ENCODE measurements around the gene MAEL.
A peak's percentile ranks its signal among the peaks of the same experiment; 100 is the strongest.

MAEL gene

DNA sequence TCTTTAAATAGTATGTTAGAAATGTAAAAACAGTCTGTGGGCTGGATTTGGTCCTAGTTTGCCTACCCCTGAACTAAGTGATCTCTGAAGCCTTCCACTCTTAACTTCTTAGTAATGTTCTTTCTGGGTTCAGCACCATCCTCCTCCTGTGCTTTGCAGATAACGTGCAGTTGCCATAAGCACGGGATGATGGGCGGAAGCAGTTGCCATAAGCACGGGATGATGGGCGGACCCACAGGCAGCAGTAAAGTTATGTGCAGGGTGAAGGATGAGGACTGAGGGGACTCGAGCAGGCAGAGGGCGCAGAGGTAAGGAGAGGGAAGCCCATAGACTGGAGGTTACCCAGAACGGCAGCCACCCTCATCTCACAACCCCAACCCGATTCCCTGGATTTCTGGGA, 75.5 kb downstream of the MAEL start:
- Histone ChIP-seq H3K4me3 (ENCODE audit: low read depth, low read length, poor library complexity, severe bottlenecking) (no peak overlapping the region), H3K27ac (ENCODE audit: low read depth, low read length, poor library complexity, severe bottlenecking) (no peak overlapping the region), H3K9ac (ENCODE audit: low read length) (no peak overlapping the region), H3F3A (ENCODE audit: insufficient read depth, low read length) (no peaks in the 10 kb centered on the region), H3K9me2 (ENCODE audit: low read depth, low read length) (no peaks in the 10 kb centered on the region), H2AFZ (ENCODE audit: low read length) (no peak overlapping the region), H3K36me3 (ENCODE audit: insufficient read depth, low read length) (no peaks in the 10 kb centered on the region), H3K4me2 (ENCODE audit: low read length) (no peak overlapping the region), H4K20me1 (ENCODE audit: insufficient read depth, low read length) (no peaks in the 10 kb centered on the region), H3K79me2 (ENCODE audit: insufficient read depth, low read length) (no peaks in the 10 kb centered on the region), H3K4me1 (ENCODE audit: insufficient read depth, low read length, severe bottlenecking) (peaks cover 5% of the 10 kb centered on the region), H3K9me3 (ENCODE audit: low read length) (no peaks in the 10 kb centered on the region), H3K27me3 (ENCODE audit: insufficient read depth, low read length) (peaks cover 5% of the 10 kb centered on the region; the same call in 1 of the 2 replicates)
- no peak for TF ChIP-seq EZH2 (IDR thresholded peaks at IDR 0.05; ENCODE audit: borderline replicate concordance, low read length)
- TF ChIP-seq, protein P1, sequence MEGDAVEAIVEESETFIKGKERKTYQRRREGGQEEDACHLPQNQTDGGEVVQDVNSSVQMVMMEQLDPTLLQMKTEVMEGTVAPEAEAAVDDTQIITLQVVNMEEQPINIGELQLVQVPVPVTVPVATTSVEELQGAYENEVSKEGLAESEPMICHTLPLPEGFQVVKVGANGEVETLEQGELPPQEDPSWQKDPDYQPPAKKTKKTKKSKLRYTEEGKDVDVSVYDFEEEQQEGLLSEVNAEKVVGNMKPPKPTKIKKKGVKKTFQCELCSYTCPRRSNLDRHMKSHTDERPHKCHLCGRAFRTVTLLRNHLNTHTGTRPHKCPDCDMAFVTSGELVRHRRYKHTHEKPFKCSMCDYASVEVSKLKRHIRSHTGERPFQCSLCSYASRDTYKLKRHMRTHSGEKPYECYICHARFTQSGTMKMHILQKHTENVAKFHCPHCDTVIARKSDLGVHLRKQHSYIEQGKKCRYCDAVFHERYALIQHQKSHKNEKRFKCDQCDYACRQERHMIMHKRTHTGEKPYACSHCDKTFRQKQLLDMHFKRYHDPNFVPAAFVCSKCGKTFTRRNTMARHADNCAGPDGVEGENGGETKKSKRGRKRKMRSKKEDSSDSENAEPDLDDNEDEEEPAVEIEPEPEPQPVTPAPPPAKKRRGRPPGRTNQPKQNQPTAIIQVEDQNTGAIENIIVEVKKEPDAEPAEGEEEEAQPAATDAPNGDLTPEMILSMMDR (IDR thresholded peaks at IDR 0.05; ENCODE audit: low read length), result no peak

- no peak overlapping the region for H2AFZ ChIP-seq (ENCODE audit: low read length)
- no peaks in the 10 kb centered on the region for H3K79me2 ChIP-seq (ENCODE audit: insufficient read depth, low read length)
- H3K9ac ChIP-seq (ENCODE audit: low read length), result no peak overlapping the region
- no peaks in the 10 kb centered on the region for H4K20me1 ChIP-seq (ENCODE audit: insufficient read depth, low read length)
- H3K4me2 ChIP-seq (ENCODE audit: low read length), result no peak overlapping the region
- no peak overlapping the region for H3K27ac ChIP-seq (ENCODE audit: low read depth, low read length, poor library complexity, severe bottlenecking)
- H3K9me2 ChIP-seq (ENCODE audit: low read depth, low read length), result no peaks in the 10 kb centered on the region
- no peak overlapping the region for H3K4me3 ChIP-seq (ENCODE audit: low read depth, low read length, poor library complexity, severe bottlenecking)
- no peaks in the 10 kb centered on the region for H3K36me3 ChIP-seq (ENCODE audit: insufficient read depth, low read length)
- H3F3A ChIP-seq (ENCODE audit: insufficient read depth, low read length), result no peaks in the 10 kb centered on the region
- peaks cover 5% of the 10 kb centered on the region; the same call in 1 of the 2 replicates for H3K27me3 ChIP-seq (ENCODE audit: insufficient read depth, low read length)
- no peaks in the 10 kb centered on the region for H3K9me3 ChIP-seq (ENCODE audit: low read length)
- H3K4me1 ChIP-seq (ENCODE audit: insufficient read depth, low read length, severe bottlenecking), result peaks cover 5% of the 10 kb centered on the region
- no peak for TF ChIP-seq EZH2 (IDR thresholded peaks at IDR 0.05; ENCODE audit: borderline replicate concordance, low read length)
- TF ChIP-seq, protein P1 (IDR thresholded peaks at IDR 0.05; ENCODE audit: low read length), result no peak
Measured at GRCh38 chr1:167065471-167065870, 76.4 kb downstream of the MAEL start.

- H3K79me2 ChIP-seq (ENCODE audit: insufficient read depth, low read length), result no peaks in the 10 kb centered on the region
- TF ChIP-seq, protein P1 (IDR thresholded peaks at IDR 0.05; ENCODE audit: low read length), result peak; percentile 96
- TF ChIP-seq EZH2 (IDR thresholded peaks at IDR 0.05; ENCODE audit: borderline replicate concordance, low read length), result no peak
- peaks cover 5% of the 10 kb centered on the region; the same call in 1 of the 2 replicates for H3K27me3 ChIP-seq (ENCODE audit: insufficient read depth, low read length)
- H4K20me1 ChIP-seq (ENCODE audit: insufficient read depth, low read length), result no peaks in the 10 kb centered on the region
- H3K27ac ChIP-seq (ENCODE audit: low read depth, low read length, poor library complexity, severe bottlenecking), result no peak overlapping the region
- peak overlapping the region; percentile 38 for H3K4me3 ChIP-seq (ENCODE audit: low read depth, low read length, poor library complexity, severe bottlenecking)
- no peak overlapping the region for H2AFZ ChIP-seq (ENCODE audit: low read length)
- no peaks in the 10 kb centered on the region for H3K36me3 ChIP-seq (ENCODE audit: insufficient read depth, low read length)
- no peaks in the 10 kb centered on the region for H3K9me3 ChIP-seq (ENCODE audit: low read length)
- H3K4me1 ChIP-seq (ENCODE audit: insufficient read depth, low read length, severe bottlenecking), result peaks cover 5% of the 10 kb centered on the region
- H3F3A ChIP-seq (ENCODE audit: insufficient read depth, low read length), result no peaks in the 10 kb centered on the region
- peak overlapping the region; percentile 37; the same call in 1 of the 2 replicates for H3K9ac ChIP-seq (ENCODE audit: low read length)
- H3K4me2 ChIP-seq (ENCODE audit: low read length), result peak overlapping the region; percentile 74
- H3K9me2 ChIP-seq (ENCODE audit: low read depth, low read length), result no peaks in the 10 kb centered on the region
Measured at GRCh38 chr1:167066333-167067122, 77.4 kb downstream of the MAEL start.

Data from OCI-LY1 (cell line).